Mucosa of descending colon (tissue), 3 donors: Measurements from ENCODE around the gene MACC1. TPM values are rescaled to one million over a fixed set of nuclear protein-coding genes. Genes with fewer than 3 reads are reported as not detected.
A peak's percentile ranks its signal among the peaks of the same experiment; 100 is the strongest.

Experiments used
- ATAC-seq: fragments of 200-7000 bp; cut with Tn5 transposase; one replicate; pipeline ENCODE4 v1.9.1; 2020; ENCODE audit warnings: mild to moderate bottlenecking, moderate library complexity
- DNase-seq, 3 donors: peaks; one replicate each; pipeline ENCODE4 v3.0.0-alpha.2; 2020
- H3K36me3 ChIP-seq: fragments of 200-600 bp; one replicate; pipeline ENCODE4 v1.8.0; 2021; ENCODE audit warnings: low read depth, mild to moderate bottlenecking
- H3K4me1 ChIP-seq: fragments of 200-600 bp; one replicate; pipeline ENCODE4 v1.8.0; 2021; ENCODE audit warnings: low read depth, mild to moderate bottlenecking
- H3K4me3 ChIP-seq: fragments of 200-600 bp; one replicate; pipeline ENCODE4 v1.8.0; 2021; ENCODE audit warnings: mild to moderate bottlenecking
- H3K9me3 ChIP-seq: fragments of 200-600 bp; one replicate; pipeline ENCODE4 v1.8.0; 2021; ENCODE audit warnings: mild to moderate bottlenecking
- CTCF ChIP-seq: fragments of 200-600 bp; IDR thresholded peaks from one replicate; pipeline ENCODE4 v1.8.0; 2022; ENCODE audit warnings: antibody characterized with exemption, mild to moderate bottlenecking
- intact Hi-C, 2 donors: fragments of 100-400 bp; cut with DNase I in 1 of 2; cut with micrococcal nuclease in 1 of 2; formaldehyde crosslinking; loops; one replicate each; pipeline versions ENCODE4 v1.11.0 to v1.11.1; 2022; cut with DNase I, micrococcal nuclease
- total RNA-seq, 3 donors: library from RNA; stranded (reverse); fragmentation: NEBNext Ultra II Directional in 2 of 3; extraction: Animal tissue kit (Norgen Biotek cat#: 25700) in 2 of 3; gene quantifications; one replicate each; pipeline versions ENCODE4 v1.2.1 to v1.2.4, GENCODE V29; 2021 to 2023
- donor health status: DM: no; HTN: no; CAD: no; lungs with moderate emphysema.
- donor health status: DM: no; HTN: no; CAD: no.
- donor health status: DM: no; HTN: yes; CAD: no.

MACC1 gene
- total RNA-seq, 3 donors from 2014 or later, result 4.3 to 16.0 (median 9.8) TPM

- Histone ChIP-seq H3K9me3 (no peaks in the 10 kb centered on the region), H3K4me3 (no peak overlapping the region), H3K4me1 (peaks cover 2% of the 10 kb centered on the region), H3K36me3 (no peaks in the 10 kb centered on the region)
- ATAC-seq, result peak; percentile 56
- no peak for TF ChIP-seq CTCF
- DNase-seq, result no peak
- intact Hi-C loops, result no loop called here
Measured at GRCh38 chr7:20240080-20240926, 23.1 kb upstream of the MACC1 start.

- H3K4me3 ChIP-seq, result no peak overlapping the region
- no peaks in the 10 kb centered on the region for H3K9me3 ChIP-seq
- TF ChIP-seq CTCF, result no peak
- peaks cover 2% of the 10 kb centered on the region for H3K4me1 ChIP-seq
- peak; percentile 67 for ATAC-seq
- DNase-seq, result peak in 2 of 3 donors; percentile 32 to 38
- intact Hi-C loops, result no loop called here
- no peaks in the 10 kb centered on the region for H3K36me3 ChIP-seq
Measured at GRCh38 chr7:20238754-20239324, 21.7 kb upstream of the MACC1 start.

- H3K9me3 ChIP-seq, result no peaks in the 10 kb centered on the region
- no peak for TF ChIP-seq CTCF
- peaks cover 2% of the 10 kb centered on the region for H3K4me1 ChIP-seq
- DNase-seq (no peak), ATAC-seq (no peak)
- no peak overlapping the region for H3K4me3 ChIP-seq
- intact Hi-C loops, result no loop called here
- no peaks in the 10 kb centered on the region for H3K36me3 ChIP-seq
Measured at GRCh38 chr7:20238194-20238753, 21.1 kb upstream of the MACC1 start.

- no peak for ATAC-seq
- intact Hi-C loops, result no loop called here
- TF ChIP-seq CTCF, result no peak
Measured at GRCh38 chr7:20237464-20238193, 20.4 kb upstream of the MACC1 start.

GRCh38 chr7:20236790-20237189, 19.6 kb upstream of the MACC1 start:
- Histone ChIP-seq H3K36me3 (no peaks in the 10 kb centered on the region), H3K4me3 (no peak overlapping the region), H3K4me1 (peaks cover 2% of the 10 kb centered on the region), H3K9me3 (no peaks in the 10 kb centered on the region)
- DNase-seq (no peak), ATAC-seq (no peak)
- intact Hi-C loops, result no loop called here
- TF ChIP-seq CTCF, result no peak

More at GRCh38 chr7:20237464-20238193, 20.4 kb upstream of the MACC1 start:
- DNase-seq, result no peak
- no peak overlapping the region for H3K4me3 ChIP-seq
- H3K9me3 ChIP-seq, result no peaks in the 10 kb centered on the region
- peaks cover 2% of the 10 kb centered on the region for H3K4me1 ChIP-seq
- H3K36me3 ChIP-seq, result no peaks in the 10 kb centered on the region
